ENCODE results near the gene SKI. TPM values are rescaled to one million over a fixed set of nuclear protein-coding genes. Genes with fewer than 3 reads are reported as not detected.

SKI gene
- polyA plus RNA-seq, 3 donors: 0.20 to 6.6 (median 0.25) TPM

DNA sequence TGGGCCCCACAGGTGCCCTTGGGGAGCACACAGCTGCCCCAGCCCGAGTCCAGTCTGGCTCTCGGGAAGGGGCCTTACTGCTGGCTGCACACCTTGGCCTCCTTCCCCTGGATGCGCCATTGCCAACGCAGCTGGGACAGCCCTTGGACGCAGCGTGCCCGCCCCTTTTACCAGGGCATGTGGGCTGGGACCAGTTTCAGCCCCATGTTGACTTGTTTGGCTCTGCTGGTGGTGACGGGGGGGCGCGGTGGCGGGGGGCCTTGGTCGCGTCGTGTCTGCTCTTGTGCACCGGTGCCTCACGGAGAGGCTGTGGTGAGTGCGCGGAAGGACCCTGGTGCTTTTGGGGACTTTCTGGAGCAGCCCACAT lies 19.6 kb downstream of the SKI start:
- Histone ChIP-seq H3K36me3 (replicated peaks in 1 of 2; ENCODE audit: control insufficient read depth in 1 of 2, insufficient read depth in 2 of 2, low read length in 2 of 2) (peaks cover 0 to 8% of the 10 kb centered on the region in 2 donors), H3K79me2 (ENCODE audit: insufficient read depth, low read length) (peaks cover 78% of the 10 kb centered on the region), H3K9me3 (replicated peaks in 1 of 2; ENCODE audit: control insufficient read depth in 1 of 2, insufficient read depth in 1 of 2, low read length in 2 of 2) (no peaks in the 10 kb centered on the region), H3K27me3 (ENCODE audit: control insufficient read depth in 2 of 2, insufficient read depth in 2 of 2, low read length in 2 of 2) (no peaks in the 10 kb centered on the region), H3K4me2 (replicated peaks; ENCODE audit: extremely low read depth, low read length, poor library complexity, severe bottlenecking) (peak overlapping the region; percentile 68), H3K27ac (ENCODE audit: low read depth in 1 of 2, low read length in 2 of 2) (no peak overlapping the region), H3K4me3 (replicated peaks in 1 of 3; ENCODE audit: low read depth in 2 of 3, low read length in 3 of 3) (peak overlapping the region in 1 of 3 experiments; percentile 32), H3K4me1 (ENCODE audit: control insufficient read depth in 1 of 2, insufficient read depth in 2 of 2, low read length in 2 of 2) (peaks cover 33 to 40% of the 10 kb centered on the region in 2 donors), H3K9ac (ENCODE audit: insufficient read depth, low read length, poor library complexity, severe bottlenecking) (no peak overlapping the region), H4K20me1 (ENCODE audit: insufficient read depth, low read length) (peaks cover 95% of the 10 kb centered on the region), H2AFZ (ENCODE audit: insufficient read depth, low read depth, low read length, poor library complexity, severe bottlenecking) (no peak overlapping the region)
- WGBS (ENCODE audit: insufficient coverage): 94% methylated on average over 18 of the region's 18 CpGs
- TF ChIP-seq, protein P1, sequence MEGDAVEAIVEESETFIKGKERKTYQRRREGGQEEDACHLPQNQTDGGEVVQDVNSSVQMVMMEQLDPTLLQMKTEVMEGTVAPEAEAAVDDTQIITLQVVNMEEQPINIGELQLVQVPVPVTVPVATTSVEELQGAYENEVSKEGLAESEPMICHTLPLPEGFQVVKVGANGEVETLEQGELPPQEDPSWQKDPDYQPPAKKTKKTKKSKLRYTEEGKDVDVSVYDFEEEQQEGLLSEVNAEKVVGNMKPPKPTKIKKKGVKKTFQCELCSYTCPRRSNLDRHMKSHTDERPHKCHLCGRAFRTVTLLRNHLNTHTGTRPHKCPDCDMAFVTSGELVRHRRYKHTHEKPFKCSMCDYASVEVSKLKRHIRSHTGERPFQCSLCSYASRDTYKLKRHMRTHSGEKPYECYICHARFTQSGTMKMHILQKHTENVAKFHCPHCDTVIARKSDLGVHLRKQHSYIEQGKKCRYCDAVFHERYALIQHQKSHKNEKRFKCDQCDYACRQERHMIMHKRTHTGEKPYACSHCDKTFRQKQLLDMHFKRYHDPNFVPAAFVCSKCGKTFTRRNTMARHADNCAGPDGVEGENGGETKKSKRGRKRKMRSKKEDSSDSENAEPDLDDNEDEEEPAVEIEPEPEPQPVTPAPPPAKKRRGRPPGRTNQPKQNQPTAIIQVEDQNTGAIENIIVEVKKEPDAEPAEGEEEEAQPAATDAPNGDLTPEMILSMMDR (IDR thresholded peaks at IDR 0.05): no peak
- intact Hi-C loops (cut with micrococcal nuclease): loop anchor here in 1 of 2 donors (2.0 kb wide), 1 partner anchor 17 kb away; no protein-coding TSS in a partner anchor
- Mint-ChIP-seq H3K27me3 (ENCODE audit: low read depth in 3 of 3) (peaks cover 1 to 18% (median 1%) of the 10 kb centered on the region in 3 donors), H3K4me1 (peaks cover 59% of the 10 kb centered on the region), H3K9me3 (peaks cover 0 to 9% (median 3%) of the 10 kb centered on the region in 7 donors), H3K36me3 (peaks cover 42 to 48% of the 10 kb centered on the region in 2 donors), H3K27ac (peak overlapping the region in 5 of 7 donors; percentile 10 to 99 (median 98)), H3K4me3 (no peak overlapping the region)
- no peak for DNase-seq

DNA sequence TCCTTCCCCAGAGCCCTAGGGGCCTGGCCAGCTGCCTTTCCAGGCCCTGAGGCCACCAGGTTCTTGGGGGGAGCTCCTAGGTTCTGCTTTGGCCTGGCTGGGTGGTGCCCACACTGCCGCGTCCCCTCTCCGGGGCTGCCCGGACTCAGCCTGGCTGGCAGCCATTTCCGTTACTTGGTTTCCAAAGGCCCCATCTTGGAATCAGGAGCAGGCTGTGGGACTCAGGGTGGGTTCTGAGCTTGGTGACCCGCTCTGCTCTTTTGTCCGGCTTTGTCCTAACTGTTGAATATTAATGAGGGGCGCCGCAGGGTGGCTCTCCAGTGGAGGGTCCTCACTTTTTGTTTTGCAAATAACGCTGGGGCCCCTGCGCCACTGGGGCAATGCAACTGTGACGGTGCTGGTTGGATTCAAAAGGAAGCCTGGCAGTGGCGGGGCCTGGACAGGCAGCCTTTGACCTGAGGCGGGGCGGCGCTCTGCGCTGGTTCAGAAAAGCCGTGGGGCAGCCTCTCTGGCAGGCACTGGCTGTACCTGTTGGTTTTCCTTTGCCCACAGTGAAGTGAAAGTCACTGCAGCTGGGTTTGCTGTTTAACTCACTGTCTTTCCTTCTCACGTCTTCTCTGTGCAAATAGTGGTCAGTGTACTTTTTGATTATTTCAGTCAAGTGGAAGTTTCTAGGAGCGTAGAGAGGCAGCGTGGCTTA lies 20.2 kb downstream of the SKI start:
- no peak for DNase-seq
- Mint-ChIP-seq H3K4me1 (peaks cover 58% of the 10 kb centered on the region), H3K27me3 (ENCODE audit: low read depth in 3 of 3) (peaks cover 1 to 17% (median 1%) of the 10 kb centered on the region in 3 donors), H3K27ac (no peak overlapping the region), H3K9me3 (peaks cover 0 to 9% (median 3%) of the 10 kb centered on the region in 7 donors), H3K36me3 (peaks cover 42 to 47% of the 10 kb centered on the region in 2 donors), H3K4me3 (peak overlapping the region in 1 of 2 donors; percentile 20)
- Histone ChIP-seq H3K36me3 (replicated peaks in 1 of 2; ENCODE audit: control insufficient read depth in 1 of 2, insufficient read depth in 2 of 2, low read length in 2 of 2) (peaks cover under 1 to 3% of the 10 kb centered on the region in 2 donors), H3K4me3 (replicated peaks in 1 of 3; ENCODE audit: low read depth in 2 of 3, low read length in 3 of 3) (no peak overlapping the region), H3K9ac (ENCODE audit: insufficient read depth, low read length, poor library complexity, severe bottlenecking) (no peak overlapping the region), H2AFZ (ENCODE audit: insufficient read depth, low read depth, low read length, poor library complexity, severe bottlenecking) (no peak overlapping the region), H3K27ac (ENCODE audit: low read depth in 1 of 2, low read length in 2 of 2) (no peak overlapping the region), H4K20me1 (ENCODE audit: insufficient read depth, low read length) (peaks cover 95% of the 10 kb centered on the region), H3K27me3 (ENCODE audit: control insufficient read depth in 2 of 2, insufficient read depth in 2 of 2, low read length in 2 of 2) (no peaks in the 10 kb centered on the region), H3K4me1 (ENCODE audit: control insufficient read depth in 1 of 2, insufficient read depth in 2 of 2, low read length in 2 of 2) (peaks cover 33 to 40% of the 10 kb centered on the region in 2 donors), H3K9me3 (replicated peaks in 1 of 2; ENCODE audit: control insufficient read depth in 1 of 2, insufficient read depth in 1 of 2, low read length in 2 of 2) (no peaks in the 10 kb centered on the region), H3K79me2 (ENCODE audit: insufficient read depth, low read length) (peaks cover 78% of the 10 kb centered on the region), H3K4me2 (replicated peaks; ENCODE audit: extremely low read depth, low read length, poor library complexity, severe bottlenecking) (no peak overlapping the region)
- intact Hi-C loops (cut with micrococcal nuclease): no loop called here
- TF ChIP-seq, protein P1 (IDR thresholded peaks at IDR 0.05): no peak
- WGBS (ENCODE audit: insufficient coverage): 96% methylated on average over 21 of the region's 21 CpGs

Data from CD14-positive monocyte (primary cell).